ENCODE data around the gene COL11A2.

COL11A2 gene

DNA sequence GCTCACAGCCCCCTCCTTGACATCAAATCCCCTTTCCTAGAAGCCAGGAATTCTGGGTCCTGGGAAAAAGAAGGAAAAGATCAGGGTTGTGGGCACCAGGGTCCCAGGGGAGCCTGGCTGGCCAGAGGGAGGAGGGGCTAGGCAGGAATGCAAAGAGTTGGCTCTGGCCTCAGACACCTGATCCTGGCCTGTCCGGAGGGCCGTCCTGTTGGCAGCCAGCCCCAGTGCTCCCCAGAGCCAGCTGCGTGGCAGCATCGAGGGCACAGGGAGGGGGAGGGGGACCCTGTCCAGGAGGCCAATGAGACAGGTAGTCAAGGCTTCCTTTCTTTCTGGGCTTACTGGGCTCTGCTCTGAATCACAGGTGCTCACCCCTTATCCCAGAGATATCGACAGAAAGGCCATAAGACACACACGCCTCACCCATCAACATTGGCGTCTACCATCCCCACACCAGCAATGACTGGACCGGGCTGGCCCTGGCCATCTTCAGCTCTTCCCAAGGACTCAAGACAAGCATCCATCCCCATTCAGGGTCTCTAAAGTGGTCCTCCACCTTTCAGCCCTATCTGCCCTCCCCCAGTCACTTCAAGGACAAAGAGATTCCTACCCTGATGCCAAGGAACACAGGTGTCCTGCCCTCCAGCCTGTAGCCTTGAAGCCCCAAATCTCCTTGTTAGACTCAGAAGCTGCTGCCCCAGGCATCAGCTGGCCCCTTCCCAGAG lies 723 bp downstream of the COL11A2 start:
- FAIRE-seq = no peak

DNA sequence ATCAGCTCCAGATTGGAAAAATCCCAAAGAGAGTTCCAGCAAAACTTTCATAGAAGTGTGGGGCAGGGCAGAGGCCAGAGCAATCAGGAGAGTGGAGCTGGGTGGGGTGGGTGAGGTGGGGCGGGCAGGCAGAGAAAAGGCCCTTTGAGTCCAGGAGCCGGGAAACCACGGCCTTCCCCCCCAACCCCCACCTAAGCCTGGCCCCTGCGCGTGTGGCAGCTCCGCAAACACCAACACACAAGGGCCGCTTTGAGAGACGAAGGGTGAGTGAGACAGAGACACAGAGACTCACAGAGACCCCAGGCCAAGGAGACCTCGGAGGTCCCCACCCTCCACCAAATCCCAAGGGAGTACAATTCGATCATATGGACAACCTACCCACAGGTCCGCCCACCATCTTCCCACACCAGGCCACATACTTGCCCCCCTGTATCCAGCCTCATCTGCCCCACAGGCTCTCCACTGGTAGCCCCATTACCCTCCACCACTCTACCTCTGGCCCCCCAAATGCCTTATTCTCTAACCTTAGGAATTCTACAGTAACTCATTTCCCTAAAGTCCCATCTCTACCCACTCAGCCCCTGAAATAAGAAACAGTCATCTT lies 1.7 kb downstream of the COL11A2 start:
- FAIRE-seq = no peak

DNA sequence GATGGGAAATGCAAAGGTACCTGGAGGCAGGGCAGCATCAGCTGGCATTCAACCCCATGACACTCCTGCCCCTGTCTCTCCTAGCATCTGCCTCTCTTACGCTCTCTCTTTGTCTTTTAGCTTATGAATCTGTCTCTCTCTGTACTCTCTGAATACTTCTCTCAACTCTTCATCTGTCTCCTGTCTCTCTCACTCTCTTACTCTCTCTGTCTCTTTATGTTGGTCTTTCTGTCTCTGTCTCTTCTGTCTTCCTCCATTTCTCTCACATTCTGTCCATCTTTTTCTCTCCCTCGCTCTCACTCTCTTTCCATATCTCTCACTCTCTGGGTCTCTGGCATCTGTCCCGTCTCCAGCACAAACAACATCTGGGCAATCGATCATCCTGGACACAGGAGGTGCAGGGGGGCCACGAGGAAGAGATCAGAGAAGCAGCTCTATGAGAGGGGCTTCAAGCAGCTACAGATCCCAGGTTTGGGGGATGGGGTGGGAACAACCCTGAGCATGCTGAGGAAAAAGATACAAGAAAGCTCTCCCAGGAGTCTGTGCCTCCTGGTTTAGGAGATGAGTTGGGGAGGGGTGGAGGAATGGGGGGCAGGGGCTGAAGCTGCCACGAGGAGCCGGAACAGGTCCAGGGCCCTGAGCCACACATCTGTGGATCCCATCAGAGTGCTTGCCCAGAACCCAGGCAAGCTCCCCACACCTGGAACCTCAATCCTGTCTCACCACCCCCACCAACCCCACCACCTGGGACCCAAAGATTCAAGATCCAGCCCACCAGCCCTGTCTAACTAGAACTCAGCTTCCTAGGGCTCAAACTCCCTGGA lies 2.4 kb downstream of the COL11A2 start:
- FAIRE-seq = no peak

GRCh38 chr6:33189164-33189563 lies 3.1 kb downstream of the COL11A2 start:
- no peak for FAIRE-seq

- no peak for FAIRE-seq
Observed at GRCh38 chr6:33187809-33188208, 4.5 kb downstream of the COL11A2 start.

GRCh38 chr6:33185654-33186187 lies 6.5 kb downstream of the COL11A2 start:
- FAIRE-seq = no peak

DNA sequence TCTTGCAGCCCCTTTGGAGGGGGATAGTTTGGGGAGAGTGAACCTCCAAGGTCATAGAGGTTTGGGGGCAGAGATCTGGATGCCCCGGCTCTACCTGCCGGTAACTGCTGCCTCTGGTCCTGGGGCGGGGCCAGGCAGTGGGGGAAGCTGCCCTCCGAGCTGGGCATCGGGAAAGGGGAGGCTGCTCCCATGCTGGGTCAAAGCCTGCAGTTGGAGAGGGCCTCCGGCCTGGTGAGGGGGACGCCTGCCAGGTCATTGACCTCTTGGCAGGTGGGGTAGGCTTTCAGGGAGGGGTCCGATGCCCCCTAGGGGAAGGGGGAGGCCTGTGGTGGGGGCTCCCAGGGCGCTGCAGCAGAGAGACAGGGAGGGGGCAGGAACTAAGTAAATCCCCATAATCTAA lies 7.1 kb downstream of the COL11A2 start:
- FAIRE-seq = no peak

DNA sequence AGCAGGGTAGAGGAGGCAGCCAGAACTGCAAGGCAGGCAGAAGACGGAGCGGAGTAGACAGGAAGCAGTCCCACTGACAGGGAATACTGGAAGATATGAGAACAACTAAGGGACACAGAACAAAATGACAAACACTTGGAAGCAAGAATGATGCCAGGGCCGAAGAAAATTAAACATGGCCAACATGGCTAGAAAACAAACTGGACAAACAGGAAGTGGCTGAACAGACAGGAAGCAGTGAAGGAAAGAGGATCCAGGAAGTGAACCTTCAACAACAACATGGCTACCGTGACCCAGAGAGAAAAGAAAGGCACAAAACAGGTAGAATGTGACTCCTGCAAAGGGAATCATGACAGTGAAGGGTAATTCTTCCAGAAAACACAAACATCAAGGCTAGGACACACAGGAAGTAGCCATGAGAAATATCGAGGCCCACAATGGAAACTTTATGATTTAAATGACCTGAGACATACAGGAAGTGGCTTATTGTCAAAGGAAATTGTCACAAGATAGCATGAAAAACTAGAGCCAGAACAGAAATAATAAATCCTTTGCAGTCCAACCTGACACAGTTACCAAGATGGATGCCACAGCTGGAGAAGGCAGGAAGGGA lies 9.1 kb downstream of the COL11A2 start:
- no peak for FAIRE-seq

DNA sequence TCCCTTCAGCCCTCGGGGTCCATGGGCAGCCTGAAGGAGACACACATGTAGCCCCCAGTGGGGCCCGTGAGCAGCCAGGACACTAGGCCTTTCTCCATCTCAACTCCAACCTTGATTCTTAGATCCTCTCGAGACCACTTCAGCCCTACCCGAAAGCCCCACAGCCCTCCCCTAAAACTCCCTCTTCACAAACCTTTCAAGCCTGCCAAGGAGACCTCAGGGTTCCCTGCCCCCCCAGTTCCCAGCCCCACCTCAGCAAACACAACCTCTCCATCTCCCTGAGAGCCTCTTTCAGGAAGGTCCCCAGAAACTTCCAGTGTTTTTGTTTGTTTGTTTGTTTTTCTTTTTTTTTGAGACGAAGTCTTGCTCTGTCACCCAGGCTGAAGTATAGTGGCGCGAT lies 11.1 kb downstream of the COL11A2 start:
- no peak for FAIRE-seq

DNA sequence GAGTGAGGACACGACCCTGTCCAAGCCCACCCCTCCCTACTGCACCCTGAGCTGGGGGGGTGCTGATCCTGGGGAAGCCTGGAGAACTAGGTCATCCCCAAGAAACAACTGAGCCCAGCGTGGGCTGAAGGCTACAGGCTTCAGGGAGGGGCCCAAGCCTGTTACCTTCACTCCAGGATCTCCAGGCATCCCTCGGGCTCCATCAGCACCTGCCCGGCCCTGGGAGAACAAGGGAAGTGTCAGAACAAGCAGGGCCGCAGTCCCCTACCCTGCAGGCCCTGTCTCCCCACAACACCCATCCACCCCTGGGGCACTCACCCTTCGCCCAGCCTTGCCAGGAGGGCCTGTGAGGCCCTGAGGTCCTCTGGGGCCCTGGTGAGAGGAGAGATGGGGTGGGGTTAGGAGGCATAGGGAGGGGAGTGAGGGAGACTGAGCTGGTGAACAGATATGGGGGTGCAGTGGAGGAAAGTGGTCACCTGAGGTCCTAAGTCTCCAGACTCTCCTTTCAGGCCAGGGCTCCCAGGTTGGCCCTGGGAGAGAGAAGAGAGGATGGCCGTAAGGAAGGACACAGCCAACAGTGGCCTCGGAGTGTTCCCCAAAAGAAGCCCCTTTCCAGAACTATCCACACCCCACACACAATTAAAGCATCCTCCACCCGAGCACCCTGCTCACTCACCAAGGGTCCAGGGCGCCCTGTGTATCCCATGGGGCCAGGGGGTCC lies 13.4 kb downstream of the COL11A2 start:
- no peak for FAIRE-seq

GRCh38 chr6:33177552-33178446 lies 14.5 kb downstream of the COL11A2 start:
- no peak for FAIRE-seq

DNA sequence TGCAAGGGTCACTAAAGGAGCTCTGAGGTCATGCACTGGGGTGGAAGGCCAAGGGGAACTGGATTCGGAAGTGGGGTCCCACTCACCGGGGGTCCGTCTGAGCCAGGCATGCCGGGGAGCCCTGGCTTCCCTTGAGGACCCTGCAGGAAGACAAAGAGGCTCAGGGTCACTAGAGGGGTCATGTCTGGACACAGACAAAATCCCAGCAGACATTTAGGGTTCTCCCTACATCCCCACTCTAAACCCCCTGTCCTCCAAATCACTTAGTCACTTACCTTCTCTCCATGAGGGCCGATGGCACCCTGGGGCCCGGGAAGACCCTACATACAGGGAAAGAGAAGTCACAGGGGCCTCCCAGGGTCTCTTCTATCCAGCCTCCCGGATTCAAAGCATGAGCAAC lies 15.4 kb downstream of the COL11A2 start:
- no peak for FAIRE-seq

DNA sequence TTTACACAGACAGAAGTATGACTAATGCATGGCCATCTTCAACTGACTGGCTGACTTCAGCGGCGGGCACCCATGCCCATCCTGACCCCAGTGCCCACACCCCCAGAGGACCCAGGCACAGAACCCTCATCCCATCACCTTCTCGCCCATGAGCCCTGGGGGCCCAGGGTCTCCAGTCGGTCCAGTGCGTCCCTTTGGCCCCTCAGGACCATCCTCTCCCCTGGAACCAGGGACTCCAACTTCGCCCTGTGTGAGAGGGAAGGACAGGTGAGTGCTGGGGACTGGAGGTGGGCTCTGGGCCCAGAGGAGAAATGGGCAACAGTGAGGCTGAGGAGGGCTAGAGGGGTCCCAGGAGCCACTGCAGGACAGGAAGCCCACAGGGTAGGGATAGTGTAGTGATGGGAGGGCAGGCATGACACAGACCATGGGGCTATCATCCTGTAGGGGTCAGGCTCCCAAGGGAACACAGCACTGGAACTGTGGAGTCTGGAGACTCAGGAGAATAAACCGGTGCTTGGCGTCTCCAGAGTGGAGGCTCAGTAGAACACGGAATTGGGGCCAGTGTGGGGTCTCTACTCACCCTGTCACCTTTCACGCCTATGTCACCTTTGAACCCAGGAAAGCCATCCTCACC lies 16.7 kb downstream of the COL11A2 start:
- no peak for FAIRE-seq

DNA sequence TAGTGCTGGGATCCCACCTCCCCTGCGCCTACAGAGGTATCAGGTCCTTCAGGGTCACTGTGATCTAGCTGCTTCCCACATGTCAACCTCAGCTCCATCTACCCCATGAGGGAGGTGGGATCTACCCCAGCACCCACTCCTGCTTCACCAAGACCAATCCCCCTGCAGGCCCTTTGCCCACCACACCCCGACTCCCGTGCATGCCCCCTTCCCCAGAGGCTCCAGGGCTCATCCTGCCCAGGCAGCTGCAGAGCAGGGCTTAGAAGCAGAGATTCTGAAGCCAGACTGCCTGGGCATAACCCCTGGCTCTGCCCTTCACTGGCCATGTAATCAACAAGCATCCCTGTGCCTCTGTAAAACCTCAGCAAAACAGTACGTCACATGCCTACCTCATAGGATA lies 17.5 kb downstream of the COL11A2 start:
- FAIRE-seq = no peak

DNA sequence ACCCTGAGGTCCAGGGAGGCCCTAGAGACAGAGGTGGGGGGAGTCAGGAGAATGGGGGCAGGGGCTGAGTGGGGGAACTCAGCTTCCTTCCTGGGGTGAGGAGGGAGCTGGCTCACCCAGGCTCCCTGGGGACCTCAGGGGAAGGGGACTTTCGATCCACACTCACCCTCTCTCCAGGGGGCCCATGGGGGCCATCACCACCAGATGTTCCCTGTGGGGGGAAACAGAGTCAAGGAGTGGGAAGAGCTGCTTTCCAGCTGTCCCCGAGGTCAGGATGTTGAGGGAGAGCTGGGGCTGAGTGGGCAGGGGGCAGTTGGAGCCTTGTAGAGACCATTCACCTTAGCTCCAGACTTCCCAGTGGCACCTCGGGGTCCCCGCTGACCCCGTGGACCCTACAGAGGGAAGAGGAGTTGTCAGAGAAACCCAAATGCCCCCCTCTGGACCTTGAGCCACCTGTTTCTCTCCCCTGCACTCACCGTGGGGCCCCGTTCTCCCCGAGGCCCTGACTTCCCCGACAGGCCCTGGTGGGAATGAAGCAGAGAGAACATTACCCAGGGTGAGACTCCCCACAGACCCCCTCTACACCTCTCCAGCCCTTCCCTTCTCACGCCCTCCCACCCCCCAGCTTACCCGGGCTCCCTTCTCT lies 18.6 kb downstream of the COL11A2 start:
- FAIRE-seq = no peak

DNA sequence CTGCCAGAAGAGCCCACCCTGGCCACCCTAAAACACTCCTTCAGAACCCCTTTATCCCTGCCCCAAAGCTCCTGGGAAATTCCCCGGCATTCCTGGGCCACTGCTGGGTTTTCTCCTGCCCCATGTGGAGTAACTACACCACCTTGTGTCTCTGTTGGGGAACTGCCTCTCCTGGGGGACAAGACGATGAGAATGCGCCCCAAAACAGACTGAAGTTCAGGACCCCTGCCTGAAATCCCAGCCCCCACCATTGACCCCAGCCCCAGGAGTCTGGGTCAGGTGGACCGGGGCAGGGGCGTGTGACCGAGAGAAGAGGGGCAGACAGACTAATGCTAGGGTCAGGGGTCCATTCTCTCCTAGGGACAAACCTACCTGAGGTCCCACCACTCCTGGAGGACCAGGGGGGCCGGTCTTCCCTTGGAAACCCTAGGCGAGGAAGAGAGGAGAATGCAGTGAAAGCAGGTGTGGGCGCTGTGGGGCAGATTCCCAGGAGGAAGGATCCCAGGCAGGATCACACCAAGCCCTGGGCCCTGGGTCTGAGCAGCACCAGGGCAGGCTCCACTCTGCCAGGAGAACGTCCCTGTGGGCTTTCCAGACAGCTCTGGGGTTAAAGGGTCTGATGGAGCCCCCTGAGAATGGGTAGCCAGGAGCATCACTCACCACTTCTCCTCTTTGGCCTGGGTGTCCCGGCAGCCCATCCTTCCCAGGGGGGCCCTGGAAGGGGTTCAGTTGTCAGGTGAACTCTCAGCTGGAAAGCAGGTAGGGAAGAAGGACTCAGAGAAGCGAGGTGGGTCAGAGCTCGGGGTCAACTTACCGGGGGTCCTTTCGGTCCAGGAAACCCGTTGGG lies 19.4 kb downstream of the COL11A2 start:
- FAIRE-seq = no peak

DNA sequence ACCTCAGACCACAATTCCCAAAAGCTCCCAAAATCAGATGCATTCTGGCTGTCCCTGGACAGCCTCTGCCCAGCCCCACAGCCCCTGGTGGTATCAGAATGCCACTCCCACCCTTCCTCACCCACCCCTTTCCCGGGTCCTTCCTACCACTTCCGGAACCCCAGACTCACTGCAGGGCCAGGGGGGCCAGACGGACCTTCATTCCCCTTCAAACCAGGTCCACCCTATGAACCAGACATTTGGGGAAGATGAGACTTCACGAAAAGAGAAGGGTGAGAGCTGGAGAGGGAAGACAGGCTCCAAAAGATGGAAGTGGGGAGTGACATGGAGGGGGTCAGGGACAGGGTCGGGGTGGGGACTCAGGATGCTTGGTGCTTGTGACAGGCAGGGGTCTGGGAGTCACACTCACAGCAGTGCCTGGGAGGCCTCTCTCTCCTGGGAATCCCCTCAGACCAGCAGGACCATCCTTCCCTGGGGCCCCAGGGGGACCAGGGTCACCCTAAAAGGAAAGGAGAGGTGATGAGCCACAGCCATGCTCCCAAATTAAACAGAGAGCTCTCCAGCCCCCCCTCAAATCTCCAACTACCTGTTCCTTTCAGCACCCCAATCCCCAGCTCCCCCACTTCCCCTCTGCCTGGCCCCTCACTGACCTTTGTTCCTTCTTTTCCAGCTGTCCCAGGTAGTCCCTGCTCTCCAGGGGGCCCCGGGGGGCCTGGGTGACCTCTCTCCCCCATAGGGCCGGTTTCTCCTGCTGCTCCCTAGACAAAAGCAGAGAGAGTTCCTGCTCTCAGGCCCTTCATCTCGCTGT lies 20.2 kb downstream of the COL11A2 start:
- FAIRE-seq = no peak

GRCh38 chr6:33171016-33171879 lies 21.0 kb downstream of the COL11A2 start:
- FAIRE-seq = no peak

Measured in A204.1 (cell line).